HepG2 (cell line): Measurements from ENCODE around the gene FOXK2. TPM values are rescaled to one million over a fixed set of nuclear protein-coding genes. Genes with fewer than 3 reads are reported as not detected.

Source experiments
- ATAC-seq: fragments of 200-7000 bp; cut with Tn5 transposase; 3 replicates; pipeline ENCODE4 v1.9.1; 2020; ENCODE audit warnings: mild to moderate bottlenecking, moderate library complexity
- BruUV-seq: library from RNA; stranded (reverse); fragments of 400-500 nt; replicated peaks from 2 replicates; lab custom pipeline; 2021; lab: Mats Ljungman, UMichigan
- CTCF ChIA-PET: fragments of 300-600 bp; formaldehyde crosslinking; extraction: SDS; loops from one replicate; lab custom pipeline; 2021; ENCODE audit warnings: low total read pairs, inconsistent platforms, low intra/inter-chr PET ratio; lab: Yijun Ruan, JAX
- POLR2A ChIA-PET: fragments of 350-600 bp; sonication (Branson Sonifier 250); formaldehyde crosslinking; loops from one replicate; lab custom pipeline; 2020; ENCODE audit warnings: antibody characterized with exemption, inconsistent platforms; lab: Yijun Ruan, JAX
- DNase-seq: peaks from one replicate; pipeline ENCODE4 v3.0.0-alpha.2; 2015; ENCODE audit warnings: low spot score
- FAIRE-seq: peaks from 3 replicates; lab custom pipeline; 2011; peaks lifted over from hg19 to GRCh38; lab: Jason Lieb, UNC
- H2AFZ ChIP-seq: one replicate; pipeline ENCODE4 v1.6.1; 2011; ENCODE audit warnings: low read length, inconsistent platforms
- H3K27ac ChIP-seq: fragments of 300-600 bp; 3 replicates; pipeline ENCODE4 v1.8.0; 2011; ENCODE audit warnings: mixed run types, mild to moderate bottlenecking, mixed read lengths, low read length, inconsistent platforms; ENCODE audit not compliant: insufficient read depth; ENCODE audit errors: extremely low read length
- H3K27me3 ChIP-seq, 2 experiments: fragments of 200-600 bp in 1 of 2; 2 replicates in 1 of 2; 3 replicates in 1 of 2; pipeline versions ENCODE4 v1.6.0 to v1.8.0; 2011; ENCODE audit warnings: low read length in 2 of 2, mild to moderate bottlenecking in 2 of 2, moderate library complexity in 2 of 2, inconsistent platforms in 1 of 2; ENCODE audit not compliant: insufficient read depth in 2 of 2, control insufficient read depth in 1 of 2
- H3K36me3 ChIP-seq, 2 experiments: fragments of 200-600 bp in 1 of 2; replicated peaks in 1 of 2; 2 replicates in 1 of 2; 3 replicates in 1 of 2; pipeline versions ENCODE4 v1.5.1 to v1.8.0; 2011; ENCODE audit warnings: low read length in 2 of 2, inconsistent platforms in 1 of 2; ENCODE audit not compliant: insufficient read depth in 2 of 2, control insufficient read depth in 1 of 2
- H3K4me1 ChIP-seq: 2 replicates; pipeline ENCODE4 v1.5.1; 2012; ENCODE audit warnings: low read length, inconsistent platforms; ENCODE audit not compliant: insufficient read depth
- H3K4me2 ChIP-seq: 2 replicates; pipeline ENCODE4 v1.6.0; 2011; ENCODE audit warnings: low read depth, low read length, inconsistent platforms
- H3K4me3 ChIP-seq, 3 experiments: fragments of 200-600 bp in 1 of 3; sonication (generic), shearing (Covaris generic) in 1 of 3; replicated peaks in 1 of 3; 2 replicates each; pipeline ENCODE4 v1.5.1; 2011 to 2016; ENCODE audit warnings: low read length in 3 of 3, inconsistent platforms in 2 of 3, low read depth in 2 of 3, mild to moderate bottlenecking in 2 of 3, control low read depth in 1 of 3, mixed read lengths in 1 of 3; ENCODE audit not compliant: insufficient read depth in 1 of 3
- H3K79me2 ChIP-seq: one replicate; pipeline ENCODE4 v1.6.1; 2011; ENCODE audit warnings: low read length, inconsistent platforms; ENCODE audit not compliant: insufficient read depth
- H3K9ac ChIP-seq: 2 replicates; pipeline ENCODE4 v1.6.0; 2011; ENCODE audit warnings: mild to moderate bottlenecking, low read depth, low read length, inconsistent platforms; ENCODE audit not compliant: insufficient read depth
- H3K9me3 ChIP-seq: 2 replicates; pipeline ENCODE4 v1.5.1; 2012; ENCODE audit warnings: mild to moderate bottlenecking, low read length
- H4K20me1 ChIP-seq: 2 replicates; pipeline ENCODE4 v1.6.0; 2011; ENCODE audit warnings: inconsistent platforms, mild to moderate bottlenecking, low read length, moderate library complexity; ENCODE audit not compliant: insufficient read depth
- ATF5 ChIP-seq: sonication (generic); formaldehyde crosslinking; IDR thresholded peaks from 2 replicates; pipeline ENCODE4 v1.4.0; 2020; ENCODE audit warnings: mild to moderate bottlenecking, low read depth, missing genetic modification reagents
- MATR3 ChIP-seq: sonication (generic); formaldehyde crosslinking; IDR thresholded peaks from 2 replicates; pipeline ENCODE4 v1.4.0; 2020; ENCODE audit warnings: missing genetic modification reagents
- NFATC3 ChIP-seq: sonication (generic); formaldehyde crosslinking; IDR thresholded peaks from 2 replicates; pipeline ENCODE4 v1.5.1; 2020; ENCODE audit warnings: mild to moderate bottlenecking, missing genetic modification reagents
- RFX3 ChIP-seq: IDR thresholded peaks from 2 replicates; pipeline ENCODE4 v1.6.1; 2016; ENCODE audit warnings: missing biosample characterization, missing genetic modification reagents
- RXRB ChIP-seq: IDR thresholded peaks from 2 replicates; pipeline ENCODE4 v1.6.1; 2016; ENCODE audit warnings: borderline replicate concordance, missing genetic modification reagents, missing compliant biosample characterization
- TFE3 ChIP-seq: IDR thresholded peaks from 2 replicates; pipeline ENCODE4 v1.6.1; 2016
- TP53 ChIP-seq: sonication (generic); formaldehyde crosslinking; conservative IDR thresholded peaks from 2 replicates; pipeline ENCODE4 v1.4.0; 2020; ENCODE audit warnings: missing genetic modification reagents
- YY1 ChIP-seq: IDR thresholded peaks from 2 replicates; pipeline ENCODE4 v1.6.1; 2011; ENCODE audit warnings: low read length, low read depth, moderate library complexity, mild to moderate bottlenecking; ENCODE audit not compliant: insufficient read depth, insufficient replicate concordance
- ZNF121 ChIP-seq: sonication (generic); formaldehyde crosslinking; IDR thresholded peaks from 2 replicates; pipeline ENCODE4 v1.5.0; 2020; ENCODE audit warnings: mild to moderate bottlenecking, missing genetic modification reagents
- ZNF382 ChIP-seq: sonication (generic); formaldehyde crosslinking; IDR thresholded peaks from 2 replicates; pipeline ENCODE4 v1.5.0; 2020; ENCODE audit warnings: missing genetic modification reagents, mild to moderate bottlenecking, borderline replicate concordance
- ZNF576 ChIP-seq: sonication (generic); formaldehyde crosslinking; IDR thresholded peaks from 2 replicates; pipeline ENCODE4 v1.4.0; 2020; ENCODE audit warnings: mild to moderate bottlenecking, missing genetic modification reagents
- ZNF775 ChIP-seq: sonication (generic); formaldehyde crosslinking; IDR thresholded peaks from 2 replicates; pipeline ENCODE4 v1.4.0; 2020; ENCODE audit warnings: missing genetic modification reagents, mild to moderate bottlenecking, moderate library complexity, borderline replicate concordance
- ZZZ3 ChIP-seq: sonication (generic); formaldehyde crosslinking; IDR thresholded peaks from 2 replicates; pipeline ENCODE4 v1.4.0; 2020; ENCODE audit warnings: missing genetic modification reagents, mild to moderate bottlenecking, borderline replicate concordance
- WGBS: methylation state at CpG from one replicate; pipeline ENCODE4 v1.1.6; 2017; ENCODE audit warnings: low lambda C conversion rate; 5-methylcytosine and 5-hydroxymethylcytosine counted together
- in situ Hi-C: cut with HindIII; loops from 2 replicates; pipeline ENCODE4 v1.10.0; 2017; ENCODE audit warnings: low pct_unique_long_range_greater_than_20kb; ENCODE audit not compliant: extremely low pct_ligation_motif_present
- intact Hi-C: fragments of 100-400 bp; cut with micrococcal nuclease; formaldehyde crosslinking; loops from one replicate; pipeline ENCODE4 v1.10.0; 2022; ENCODE audit not compliant: unreplicated experiment
- polyA plus RNA-seq, 8 experiments: library from polyadenylated mRNA; depleted of rRNA in 3 of 8; stranded (reverse) in 7 of 8; unstranded in 1 of 8; fragments of >200 nt; fragmentation: Illumina TruSeq in 4 of 8; extraction: Trizol in 4 of 8; gene quantifications; 2 replicates each; pipeline versions ENCODE4 v1.2.1 to v1.2.3, GENCODE V29; 2011 to 2016; ENCODE audit warnings: low read depth in 4 of 8, missing spikeins in 1 of 8, mixed read lengths in 1 of 8; ENCODE audit not compliant: insufficient read depth in 1 of 8
- total RNA-seq, 5 experiments: library from RNA; depleted of rRNA; stranded (reverse); fragments of >200 nt; fragmentation: Illumina TruSeq; extraction: Trizol; gene quantifications; 2 replicates each; pipeline ENCODE4 v1.2.3, GENCODE V29; 2016; ENCODE audit warnings: low read depth in 1 of 5
- TF ChIP-seq, protein P1 (sequence below): IDR thresholded peaks from 2 replicates; pipeline ENCODE4 v1.6.1; 2012; ENCODE audit warnings: low read length, improper control_type of control experiment

The FOXK2 gene
- total and polyA plus RNA-seq, 2 of the 13 experiments (the other 11 are each of a cell fraction or from before 2014, with no cell fraction given), result 67.1 to 67.2 TPM

- in situ Hi-C loops (no loop called here), intact Hi-C loops (no loop called here)
- FAIRE-seq (no peak), DNase-seq (no peak), ATAC-seq (no peak)
- Histone ChIP-seq H3K4me1 (peaks cover 27% of the 10 kb centered on the region), H3K9ac (no peak overlapping the region), H2AFZ (no peak overlapping the region), H4K20me1 (peaks cover 7% of the 10 kb centered on the region; the same call in 1 of the 2 replicates), H3K27ac (no peak overlapping the region), H3K36me3 (peaks cover 23 to 45% of the 10 kb centered on the region in 2 experiments), H3K9me3 (no peaks in the 10 kb centered on the region), H3K4me3 (no peak overlapping the region), H3K27me3 (no peaks in the 10 kb centered on the region), H3K79me2 (no peaks in the 10 kb centered on the region), H3K4me2 (no peak overlapping the region)
- WGBS, result 87% methylated on average over 6 of the region's 6 CpGs
- peak; percentile 30; the same call in 1 of the 2 replicates for TF ChIP-seq ZNF121
- no peak for TF ChIP-seq ATF5
- POLR2A ChIA-PET, result no interaction called here
- BruUV-seq, result no TSS peak
- CTCF ChIA-PET, result no interaction called here
Observed at GRCh38 chr17:82589851-82590180, 70.3 kb downstream of the FOXK2 start.

- no peak for FAIRE-seq
- H3K9me3 ChIP-seq, result no peaks in the 10 kb centered on the region
- H2AFZ ChIP-seq, result no peak overlapping the region
- intact Hi-C loops (no loop called here), in situ Hi-C loops (no loop called here)
- no TSS peak for BruUV-seq
- ChIA-PET POLR2A (no interaction called here), CTCF (no interaction called here)
- WGBS, result 95% methylated on average over 6 of the region's 6 CpGs
- peaks cover 27% of the 10 kb centered on the region for H3K4me1 ChIP-seq
- H3K79me2 ChIP-seq, result no peaks in the 10 kb centered on the region
- no peak overlapping the region for H3K9ac ChIP-seq
- H3K27ac ChIP-seq, result no peak overlapping the region
- no peaks in the 10 kb centered on the region for H3K27me3 ChIP-seq
- no peak overlapping the region for H3K4me2 ChIP-seq
- peaks cover 7% of the 10 kb centered on the region; the same call in 1 of the 2 replicates for H4K20me1 ChIP-seq
- H3K36me3 ChIP-seq, result peaks cover 22 to 45% of the 10 kb centered on the region in 2 experiments
- DNase-seq, result no peak
- no peak for ATAC-seq
- no peak overlapping the region for H3K4me3 ChIP-seq
- TF ChIP-seq TFE3 (no peak), RXRB (CRISPR knock-in tag) (no peak), ZNF775 (CRISPR knock-in tag) (no peak), NFATC3 (CRISPR knock-in tag) (no peak), ZZZ3 (CRISPR knock-in tag) (no peak), ZNF382 (CRISPR knock-in tag) (no peak), TP53 (CRISPR knock-in tag) (no peak), MATR3 (CRISPR knock-in tag) (no peak), RFX3 (no peak), YY1 (no peak), ZNF576 (CRISPR knock-in tag) (no peak)
- TF ChIP-seq, protein P1, sequence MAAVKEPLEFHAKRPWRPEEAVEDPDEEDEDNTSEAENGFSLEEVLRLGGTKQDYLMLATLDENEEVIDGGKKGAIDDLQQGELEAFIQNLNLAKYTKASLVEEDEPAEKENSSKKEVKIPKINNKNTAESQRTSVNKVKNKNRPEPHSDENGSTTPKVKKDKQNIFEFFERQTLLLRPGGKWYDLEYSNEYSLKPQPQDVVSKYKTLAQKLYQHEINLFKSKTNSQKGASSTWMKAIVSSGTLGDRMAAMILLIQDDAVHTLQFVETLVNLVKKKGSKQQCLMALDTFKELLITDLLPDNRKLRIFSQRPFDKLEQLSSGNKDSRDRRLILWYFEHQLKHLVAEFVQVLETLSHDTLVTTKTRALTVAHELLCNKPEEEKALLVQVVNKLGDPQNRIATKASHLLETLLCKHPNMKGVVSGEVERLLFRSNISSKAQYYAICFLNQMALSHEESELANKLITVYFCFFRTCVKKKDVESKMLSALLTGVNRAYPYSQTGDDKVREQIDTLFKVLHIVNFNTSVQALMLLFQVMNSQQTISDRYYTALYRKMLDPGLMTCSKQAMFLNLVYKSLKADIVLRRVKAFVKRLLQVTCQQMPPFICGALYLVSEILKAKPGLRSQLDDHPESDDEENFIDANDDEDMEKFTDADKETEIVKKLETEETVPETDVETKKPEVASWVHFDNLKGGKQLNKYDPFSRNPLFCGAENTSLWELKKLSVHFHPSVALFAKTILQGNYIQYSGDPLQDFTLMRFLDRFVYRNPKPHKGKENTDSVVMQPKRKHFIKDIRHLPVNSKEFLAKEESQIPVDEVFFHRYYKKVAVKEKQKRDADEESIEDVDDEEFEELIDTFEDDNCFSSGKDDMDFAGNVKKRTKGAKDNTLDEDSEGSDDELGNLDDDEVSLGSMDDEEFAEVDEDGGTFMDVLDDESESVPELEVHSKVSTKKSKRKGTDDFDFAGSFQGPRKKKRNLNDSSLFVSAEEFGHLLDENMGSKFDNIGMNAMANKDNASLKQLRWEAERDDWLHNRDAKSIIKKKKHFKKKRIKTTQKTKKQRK, result no peak
Observed at GRCh38 chr17:82590216-82590615, 70.7 kb downstream of the FOXK2 start.
